ENCODE data around the gene PBOV1. TPM values are rescaled to one million over a fixed set of nuclear protein-coding genes. Genes with fewer than 3 reads are reported as not detected.

Gene PBOV1
- total RNA-seq, 8 experiments from 2014 or later: 0.29 to 1.8 (median 0.93) TPM; not detected in 1

GRCh38 chr6:138248011-138248410 lies 29.7 kb upstream of the PBOV1 start:
- 60 to 100% (median 91%) methylated on average over 1 to 5 of the region's 7 CpGs for WGBS, 10 experiments
- Histone ChIP-seq H3K27ac (no peak overlapping the region), H3K4me1 (replicated peaks in 1 of 2) (no peaks in the 10 kb centered on the region), H3K4me3 (no peak overlapping the region)
- in situ Hi-C loops (cut with MboI; ENCODE audit: low pct_unique_long_range_greater_than_20kb in 2 of 9, low sequenced_read_pairs in 9 of 9, unreplicated experiment in 9 of 9): no loop called here
- no peak for ATAC-seq (replicated peaks in 6 of 8)

- no peak for ATAC-seq (replicated peaks in 6 of 8)
- no peaks in the 10 kb centered on the region for H3K4me1 ChIP-seq (replicated peaks in 1 of 2)
- in situ Hi-C loops (cut with MboI; ENCODE audit: low pct_unique_long_range_greater_than_20kb in 2 of 9, low sequenced_read_pairs in 9 of 9, unreplicated experiment in 9 of 9): no loop called here
- no peak overlapping the region for H3K27ac ChIP-seq
- 50 to 100% (median 86%) methylated on average over 1 to 3 of the region's 3 CpGs; no CpG with 5 or more reads in 1 of the 10 experiments for WGBS, 10 experiments
- H3K4me3 ChIP-seq: no peak overlapping the region
Measured at GRCh38 chr6:138246650-138247440, 28.6 kb upstream of the PBOV1 start.

- ATAC-seq (replicated peaks in 6 of 8): no peak
- WGBS, 10 experiments: 33 to 100% (median 87%) methylated on average over 1 to 3 of the region's 3 CpGs; no CpG with 5 or more reads in 1 of the 10 experiments
- no peak overlapping the region for H3K27ac ChIP-seq
- in situ Hi-C loops (cut with MboI; ENCODE audit: low pct_unique_long_range_greater_than_20kb in 2 of 9, low sequenced_read_pairs in 9 of 9, unreplicated experiment in 9 of 9): no loop called here
- no peaks in the 10 kb centered on the region for H3K4me1 ChIP-seq (replicated peaks in 1 of 2)
- H3K4me3 ChIP-seq: no peak overlapping the region
Measured at GRCh38 chr6:138245751-138246150, 27.5 kb upstream of the PBOV1 start.

- H3K4me1 ChIP-seq (replicated peaks in 1 of 2): peaks cover 0 to under 1% of the 10 kb centered on the region in 2 donors
- ATAC-seq (replicated peaks in 6 of 8): no peak
- in situ Hi-C loops (cut with MboI; ENCODE audit: low pct_unique_long_range_greater_than_20kb in 2 of 9, low sequenced_read_pairs in 9 of 9, unreplicated experiment in 9 of 9): no loop called here
- no peak overlapping the region for H3K4me3 ChIP-seq
- H3K27ac ChIP-seq: no peak overlapping the region
- 54 to 96% (median 87%) methylated on average over 3 to 4 of the region's 4 CpGs; no CpG with 5 or more reads in 1 of the 10 experiments for WGBS, 10 experiments
Measured at GRCh38 chr6:138242987-138243592, 24.8 kb upstream of the PBOV1 start.

GRCh38 chr6:138241934-138242333 lies 23.6 kb upstream of the PBOV1 start:
- Histone ChIP-seq H3K4me1 (replicated peaks in 1 of 2) (peaks cover 0 to 5% of the 10 kb centered on the region in 2 donors), H3K27ac (no peak overlapping the region), H3K4me3 (no peak overlapping the region)
- in situ Hi-C loops (cut with MboI; ENCODE audit: low pct_unique_long_range_greater_than_20kb in 2 of 9, low sequenced_read_pairs in 9 of 9, unreplicated experiment in 9 of 9): no loop called here
- ATAC-seq (replicated peaks in 6 of 8): no peak
- WGBS, 10 experiments: 73 to 100% (median 94%) methylated on average over 1 to 6 of the region's 6 CpGs

- peaks cover 0 to 5% of the 10 kb centered on the region in 2 donors for H3K4me1 ChIP-seq (replicated peaks in 1 of 2)
- WGBS, 10 experiments: 50 to 100% (median 91%) methylated on average over 1 to 3 of the region's 3 CpGs
- in situ Hi-C loops (cut with MboI; ENCODE audit: low pct_unique_long_range_greater_than_20kb in 2 of 9, low sequenced_read_pairs in 9 of 9, unreplicated experiment in 9 of 9): no loop called here
- no peak overlapping the region for H3K27ac ChIP-seq
- ATAC-seq (replicated peaks in 6 of 8): no peak
- H3K4me3 ChIP-seq: no peak overlapping the region
Measured at GRCh38 chr6:138241381-138241780, 23.1 kb upstream of the PBOV1 start.

- Histone ChIP-seq H3K4me1 (replicated peaks in 1 of 2) (peaks cover 0 to 7% of the 10 kb centered on the region in 2 donors), H3K4me3 (no peak overlapping the region), H3K27ac (no peak overlapping the region)
- WGBS, 10 experiments: 79 to 96% (median 88%) methylated on average over 8 to 13 of the region's 13 CpGs; no CpG with 5 or more reads in 2 of the 10 experiments
- in situ Hi-C loops (cut with MboI; ENCODE audit: low pct_unique_long_range_greater_than_20kb in 2 of 9, low sequenced_read_pairs in 9 of 9, unreplicated experiment in 9 of 9): no loop called here
- no peak for ATAC-seq (replicated peaks in 6 of 8)
Measured at GRCh38 chr6:138240476-138241245, 22.4 kb upstream of the PBOV1 start.

GRCh38 chr6:138239774-138240173 lies 21.5 kb upstream of the PBOV1 start:
- WGBS, 10 experiments: 38 to 100% (median 80%) methylated on average over 1 of the region's 1 CpG; no CpG with 5 or more reads in 1 of the 10 experiments
- peaks cover 0 to 7% of the 10 kb centered on the region in 2 donors for H3K4me1 ChIP-seq (replicated peaks in 1 of 2)
- no peak for ATAC-seq (replicated peaks in 6 of 8)
- no peak overlapping the region for H3K27ac ChIP-seq
- H3K4me3 ChIP-seq: no peak overlapping the region
- in situ Hi-C loops (cut with MboI; ENCODE audit: low pct_unique_long_range_greater_than_20kb in 2 of 9, low sequenced_read_pairs in 9 of 9, unreplicated experiment in 9 of 9): no loop called here

GRCh38 chr6:138238368-138238767 lies 20.1 kb upstream of the PBOV1 start:
- in situ Hi-C loops (cut with MboI; ENCODE audit: low pct_unique_long_range_greater_than_20kb in 2 of 9, low sequenced_read_pairs in 9 of 9, unreplicated experiment in 9 of 9): no loop called here
- Histone ChIP-seq H3K4me3 (no peak overlapping the region), H3K4me1 (replicated peaks in 1 of 2) (peaks cover 0 to 7% of the 10 kb centered on the region in 2 donors), H3K27ac (no peak overlapping the region)
- 42 to 100% (median 85%) methylated on average over 1 to 6 of the region's 6 CpGs; no CpG with 5 or more reads in 1 of the 10 experiments for WGBS, 10 experiments
- ATAC-seq (replicated peaks in 6 of 8): no peak

GRCh38 chr6:138237463-138237862 lies 19.2 kb upstream of the PBOV1 start:
- ATAC-seq (replicated peaks in 6 of 8): no peak
- peaks cover 0 to 7% of the 10 kb centered on the region in 2 donors for H3K4me1 ChIP-seq (replicated peaks in 1 of 2)
- no peak overlapping the region for H3K27ac ChIP-seq
- H3K4me3 ChIP-seq: no peak overlapping the region
- in situ Hi-C loops (cut with MboI; ENCODE audit: low pct_unique_long_range_greater_than_20kb in 2 of 9, low sequenced_read_pairs in 9 of 9, unreplicated experiment in 9 of 9): no loop called here
- WGBS, 10 experiments: 78 to 100% (median 93%) methylated on average over 2 of the region's 2 CpGs; no CpG with 5 or more reads in 6 of the 10 experiments

GRCh38 chr6:138235693-138236092 lies 17.4 kb upstream of the PBOV1 start:
- H3K4me3 ChIP-seq: no peak overlapping the region
- peaks cover 8 to 19% of the 10 kb centered on the region in 2 donors for H3K4me1 ChIP-seq (replicated peaks in 1 of 2)
- ATAC-seq (replicated peaks in 6 of 8): no peak
- no peak overlapping the region for H3K27ac ChIP-seq
- WGBS, 10 experiments: 67 to 100% (median 86%) methylated on average over 1 of the region's 1 CpG; no CpG with 5 or more reads in 2 of the 10 experiments
- in situ Hi-C loops (cut with MboI; ENCODE audit: low pct_unique_long_range_greater_than_20kb in 2 of 9, low sequenced_read_pairs in 9 of 9, unreplicated experiment in 9 of 9): no loop called here

GRCh38 chr6:138235205-138235604 lies 16.9 kb upstream of the PBOV1 start:
- 8 to 100% (median 73%) methylated on average over 1 of the region's 1 CpG; no CpG with 5 or more reads in 2 of the 10 experiments for WGBS, 10 experiments
- Histone ChIP-seq H3K4me1 (replicated peaks in 1 of 2) (peaks cover 8 to 22% of the 10 kb centered on the region in 2 donors), H3K4me3 (no peak overlapping the region), H3K27ac (no peak overlapping the region)
- in situ Hi-C loops (cut with MboI; ENCODE audit: low pct_unique_long_range_greater_than_20kb in 2 of 9, low sequenced_read_pairs in 9 of 9, unreplicated experiment in 9 of 9): no loop called here
- no peak for ATAC-seq (replicated peaks in 6 of 8)

- no peak for ATAC-seq (replicated peaks in 6 of 8)
- in situ Hi-C loops (cut with MboI; ENCODE audit: low pct_unique_long_range_greater_than_20kb in 2 of 9, low sequenced_read_pairs in 9 of 9, unreplicated experiment in 9 of 9): no loop called here
- Histone ChIP-seq H3K27ac (no peak overlapping the region), H3K4me3 (no peak overlapping the region), H3K4me1 (replicated peaks in 1 of 2) (peaks cover 8 to 29% of the 10 kb centered on the region in 2 donors)
- WGBS, 10 experiments: 17 to 89% (median 50%) methylated on average over 1 of the region's 2 CpGs; no CpG with 5 or more reads in 4 of the 10 experiments
Measured at GRCh38 chr6:138234363-138234762, 16.1 kb upstream of the PBOV1 start.

Measured in motor neuron (in vitro differentiated cells).